HEK293 (cell line): ENCODE results near the gene RPL27.
A peak's percentile ranks its signal among the peaks of the same experiment; 100 is the strongest.

Source experiments
- CTCF ChIA-PET: fragments of 350-600 bp; formaldehyde crosslinking; extraction: SDS; loops from one replicate; lab custom pipeline; 2021; ENCODE audit warnings: antibody characterized with exemption; lab: Yijun Ruan, JAX
- POLR2A ChIA-PET: fragments of 300-600 bp; formaldehyde crosslinking; extraction: SDS; loops from one replicate; lab custom pipeline; 2020; ENCODE audit warnings: antibody characterized with exemption, inconsistent platforms; lab: Yijun Ruan, JAX
- H3K27ac ChIP-seq: fragments of 200-500 bp; sonication (Bioruptor generic); 2 replicates; pipeline ENCODE4 v1.5.1; 2014; ENCODE audit warnings: low read depth, low read length, control low read depth, inconsistent platforms; ENCODE audit errors: extremely low read depth
- H3K36me3 ChIP-seq, 2 experiments: fragments of 200-500 bp in 1 of 2; sonication (Bioruptor generic) in 1 of 2; 1 replicate in 1 of 2; 2 replicates in 1 of 2; pipeline ENCODE4 v1.5.1; 2014 to 2017; ENCODE audit warnings: inconsistent platforms in 2 of 2, low read length in 2 of 2; ENCODE audit not compliant: control insufficient read depth in 2 of 2, insufficient read depth in 1 of 2
- H3K4me1 ChIP-seq: fragments of 200-500 bp; sonication (Bioruptor generic); 2 replicates; pipeline ENCODE4 v1.5.1; 2014; ENCODE audit warnings: mild to moderate bottlenecking, low read length, inconsistent platforms; ENCODE audit not compliant: control insufficient read depth, insufficient read depth
- H3K4me3 ChIP-seq: 2 replicates; pipeline ENCODE4 v1.5.1; 2011; ENCODE audit warnings: low read depth, mild to moderate bottlenecking, control low read depth, low read length, moderate library complexity
- H3K9me3 ChIP-seq: fragments of 200-500 bp; sonication (Bioruptor generic); 2 replicates; pipeline ENCODE4 v1.5.1; 2014; ENCODE audit warnings: low read depth, low read length, inconsistent platforms; ENCODE audit not compliant: control insufficient read depth, insufficient read depth
- KLF16 ChIP-seq: fragments of 450-650 bp; formaldehyde crosslinking; IDR thresholded peaks from 2 replicates; pipeline ENCODE4 v1.5.1; 2017; ENCODE audit warnings: missing biosample characterization, missing genetic modification characterization
- PATZ1 ChIP-seq: fragments of 450-650 bp; formaldehyde crosslinking; IDR thresholded peaks from 2 replicates; pipeline ENCODE4 v1.5.1; 2016; ENCODE audit warnings: missing biosample characterization, missing genetic modification characterization
- PRDM2 ChIP-seq: fragments of 450-650 bp; formaldehyde crosslinking; IDR thresholded peaks from 2 replicates; pipeline ENCODE4 v1.5.1; 2016; ENCODE audit warnings: missing biosample characterization, missing genetic modification characterization, borderline replicate concordance
- TSHZ1 ChIP-seq: fragments of 450-650 bp; formaldehyde crosslinking; IDR thresholded peaks from 2 replicates; pipeline ENCODE4 v1.5.1; 2016; ENCODE audit warnings: missing biosample characterization, missing genetic modification characterization, borderline replicate concordance
- ZBTB7A ChIP-seq: fragments of 450-650 bp; formaldehyde crosslinking; IDR thresholded peaks from 2 replicates; pipeline ENCODE4 v1.5.1; 2016; ENCODE audit warnings: low read depth, missing biosample characterization, missing genetic modification characterization
- ZFHX2 ChIP-seq: fragments of 450-650 bp; formaldehyde crosslinking; conservative IDR thresholded peaks from 2 replicates; pipeline ENCODE4 v1.5.1; 2016; ENCODE audit warnings: missing biosample characterization, missing genetic modification characterization
- ZIC2 ChIP-seq: fragments of 450-650 bp; formaldehyde crosslinking; IDR thresholded peaks from 2 replicates; pipeline ENCODE4 v1.5.1; 2016; ENCODE audit warnings: missing biosample characterization, missing genetic modification characterization
- ZNF24 ChIP-seq: fragments of 450-650 bp; formaldehyde crosslinking; IDR thresholded peaks from 2 replicates; pipeline ENCODE4 v1.5.1; 2016; ENCODE audit warnings: missing biosample characterization, missing genetic modification characterization
- ZNF292 ChIP-seq: fragments of 450-650 bp; formaldehyde crosslinking; IDR thresholded peaks from 2 replicates; pipeline ENCODE4 v1.5.1; 2016; ENCODE audit warnings: low read depth, missing biosample characterization, missing genetic modification characterization, borderline replicate concordance
- ZNF398 ChIP-seq: fragments of 450-650 bp; formaldehyde crosslinking; IDR thresholded peaks from 2 replicates; pipeline ENCODE4 v1.5.1; 2017; ENCODE audit warnings: missing biosample characterization, missing genetic modification characterization
- ZNF585B ChIP-seq: fragments of 450-650 bp; formaldehyde crosslinking; IDR thresholded peaks from 2 replicates; pipeline ENCODE4 v1.5.1; 2016; ENCODE audit warnings: missing biosample characterization, missing genetic modification characterization
- ZNF704 ChIP-seq: fragments of 450-650 bp; formaldehyde crosslinking; IDR thresholded peaks from 2 replicates; pipeline ENCODE4 v1.5.1; 2016; ENCODE audit warnings: missing biosample characterization, missing genetic modification characterization
- ZNF768 ChIP-seq: fragments of 450-650 bp; formaldehyde crosslinking; IDR thresholded peaks from 2 replicates; pipeline ENCODE4 v1.5.1; 2018; ENCODE audit warnings: missing biosample characterization, mild to moderate bottlenecking, missing genetic modification characterization
- ZNF777 ChIP-seq: fragments of 450-650 bp; formaldehyde crosslinking; IDR thresholded peaks from 2 replicates; pipeline ENCODE4 v1.5.1; 2017; ENCODE audit warnings: missing biosample characterization, missing genetic modification characterization, borderline replicate concordance
- ZSCAN30 ChIP-seq: fragments of 450-650 bp; IDR thresholded peaks from 2 replicates; pipeline ENCODE4 v1.5.1; 2018; ENCODE audit warnings: missing biosample characterization, mild to moderate bottlenecking, missing genetic modification characterization, moderate library complexity
- TF ChIP-seq, protein P1 (sequence below): fragments of 450-650 bp; formaldehyde crosslinking; IDR thresholded peaks from 2 replicates; pipeline ENCODE4 v1.5.1; 2016; ENCODE audit warnings: missing biosample characterization, missing genetic modification characterization, low read depth
- TF ChIP-seq, protein P2 (sequence below): fragments of 450-650 bp; formaldehyde crosslinking; optimal IDR thresholded peaks from 2 replicates; pipeline ENCODE3; 2016; ENCODE audit warnings: missing biosample characterization, mild to moderate bottlenecking, missing genetic modification characterization

RPL27 gene

DNA sequence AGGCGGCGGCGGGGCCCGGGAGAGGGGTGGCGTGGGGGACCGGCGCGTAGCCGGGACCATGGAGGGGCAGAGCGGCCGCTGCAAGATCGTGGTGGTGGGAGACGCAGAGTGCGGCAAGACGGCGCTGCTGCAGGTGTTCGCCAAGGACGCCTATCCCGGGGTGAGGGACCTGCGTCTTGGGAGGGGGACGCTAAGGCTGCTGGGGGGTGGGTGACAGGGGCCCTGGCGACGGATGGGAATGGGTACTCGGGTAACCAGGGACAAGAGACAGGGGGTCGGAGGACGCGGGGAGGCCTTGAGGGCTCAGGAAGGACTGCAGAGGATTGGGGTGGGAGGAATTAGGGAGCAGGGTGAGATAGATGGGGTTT lies 27.1 kb downstream of the RPL27 start:
- CTCF ChIA-PET = interaction anchor here (0.7 to 1.7 kb wide), 4 partner anchors 31 to 314 kb away, joined by 4 to 8 read pairs (median 4); no protein-coding TSS in a partner anchor
- Histone ChIP-seq H3K27ac (no peak overlapping the region; the same call in 1 of the 2 replicates), H3K4me3 (peak overlapping the region; percentile 52)
- 0 out of 2 replicates have a peak, but pooled peaks have one; percentile 19 for TF ChIP-seq KLF16
- peak; percentile 71; the same call in 1 of the 2 replicates for TF ChIP-seq PRDM2 (tag by site-specific recombination)
- no peak for TF ChIP-seq TSHZ1 (tag by site-specific recombination)
- TF ChIP-seq ZNF704 (tag by site-specific recombination) = no peak
- TF ChIP-seq ZSCAN30 (tag by site-specific recombination) = no peak
- no peak for TF ChIP-seq ZNF292
- 0 out of 2 replicates have a peak, but pooled peaks have one; percentile 62 for TF ChIP-seq ZBTB7A
- TF ChIP-seq ZNF585B = no peak
- peak; percentile 87 for TF ChIP-seq ZNF398 (tag by site-specific recombination)
- 0 out of 2 replicates have a peak, but pooled peaks have one; percentile 37 for TF ChIP-seq ZNF777
- TF ChIP-seq, protein P1, sequence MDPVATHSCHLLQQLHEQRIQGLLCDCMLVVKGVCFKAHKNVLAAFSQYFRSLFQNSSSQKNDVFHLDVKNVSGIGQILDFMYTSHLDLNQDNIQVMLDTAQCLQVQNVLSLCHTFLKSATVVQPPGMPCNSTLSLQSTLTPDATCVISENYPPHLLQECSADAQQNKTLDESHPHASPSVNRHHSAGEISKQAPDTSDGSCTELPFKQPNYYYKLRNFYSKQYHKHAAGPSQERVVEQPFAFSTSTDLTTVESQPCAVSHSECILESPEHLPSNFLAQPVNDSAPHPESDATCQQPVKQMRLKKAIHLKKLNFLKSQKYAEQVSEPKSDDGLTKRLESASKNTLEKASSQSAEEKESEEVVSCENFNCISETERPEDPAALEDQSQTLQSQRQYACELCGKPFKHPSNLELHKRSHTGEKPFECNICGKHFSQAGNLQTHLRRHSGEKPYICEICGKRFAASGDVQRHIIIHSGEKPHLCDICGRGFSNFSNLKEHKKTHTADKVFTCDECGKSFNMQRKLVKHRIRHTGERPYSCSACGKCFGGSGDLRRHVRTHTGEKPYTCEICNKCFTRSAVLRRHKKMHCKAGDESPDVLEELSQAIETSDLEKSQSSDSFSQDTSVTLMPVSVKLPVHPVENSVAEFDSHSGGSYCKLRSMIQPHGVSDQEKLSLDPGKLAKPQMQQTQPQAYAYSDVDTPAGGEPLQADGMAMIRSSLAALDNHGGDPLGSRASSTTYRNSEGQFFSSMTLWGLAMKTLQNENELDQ = no peak
- 0 out of 2 replicates have a peak, but pooled peaks have one; percentile 9 for TF ChIP-seq ZIC2
- peak; percentile 82 for TF ChIP-seq PATZ1 (tag by site-specific recombination)
- no peak for TF ChIP-seq ZNF768 (tag by site-specific recombination)
- 0 out of 2 replicates have a peak, but pooled peaks have one; percentile 5 for TF ChIP-seq ZFHX2
- TF ChIP-seq, protein P2, sequence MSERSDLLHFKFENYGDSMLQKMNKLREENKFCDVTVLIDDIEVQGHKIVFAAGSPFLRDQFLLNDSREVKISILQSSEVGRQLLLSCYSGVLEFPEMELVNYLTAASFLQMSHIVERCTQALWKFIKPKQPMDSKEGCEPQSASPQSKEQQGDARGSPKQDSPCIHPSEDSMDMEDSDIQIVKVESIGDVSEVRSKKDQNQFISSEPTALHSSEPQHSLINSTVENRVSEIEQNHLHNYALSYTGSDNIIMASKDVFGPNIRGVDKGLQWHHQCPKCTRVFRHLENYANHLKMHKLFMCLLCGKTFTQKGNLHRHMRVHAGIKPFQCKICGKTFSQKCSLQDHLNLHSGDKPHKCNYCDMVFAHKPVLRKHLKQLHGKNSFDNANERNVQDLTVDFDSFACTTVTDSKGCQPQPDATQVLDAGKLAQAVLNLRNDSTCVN (tag by site-specific recombination) = peak; percentile 47
- TF ChIP-seq ZNF24 = no peak

More for the DNA sequence above, 27.1 kb downstream of the RPL27 start:
- POLR2A ChIA-PET = interaction anchor here (0.6 to 1.4 kb wide), 4 partner anchors 21 to 506 kb away, joined by 4 to 10 read pairs (median 4); no protein-coding TSS in a partner anchor
- Histone ChIP-seq H3K36me3 (peaks cover 0 to 14% of the 10 kb centered on the region in 2 experiments; a peak in 1 of 3 replicates), H3K4me1 (no peaks in the 10 kb centered on the region; the same call in 1 of the 2 replicates), H3K9me3 (no peaks in the 10 kb centered on the region)
